CD14-positive monocyte (primary cell): ENCODE measurements around the gene IZUMO1R. TPM values are rescaled to one million over a fixed set of nuclear protein-coding genes. Genes with fewer than 3 reads are reported as not detected.

ENCODE experiments used
- polyA plus RNA-seq, 3 donors: library from polyadenylated mRNA; depleted of rRNA in 1 of 3; unstranded in 2 of 3; stranded (reverse) in 1 of 3; fragments of 300-500 nt in 2 of 3; fragments of >200 nt in 1 of 3; fragmentation: Illumina TruSeq in 2 of 3; gene quantifications; 1 replicate in 2 of 3; 2 replicates in 1 of 3; pipeline ENCODE4 v1.2.3, GENCODE V29; 2012 to 2021

The IZUMO1R gene
- polyA plus RNA-seq, 3 donors = not detected

Other genes starting within 250 kb of the IZUMO1R start
- gene PANX1, start 175.7 kb upstream of the IZUMO1R start, polyA plus RNA-seq = 10 to 100 TPM in 2 of 3 donors, 1 to 10 TPM in 1; 6.9 to 15.7 (median 12.7) TPM
- gene GPR83, start 96.8 kb downstream of the IZUMO1R start, polyA plus RNA-seq = under 1 TPM in 2 of 3 donors, not detected in 1; 0.07 to 0.12 TPM
- 10 to 100 TPM in 2 of 3 donors, 1 to 10 TPM in 1; 7.8 to 12.1 (median 10.5) TPM for gene MRE11, start 189.3 kb downstream of the IZUMO1R start, polyA plus RNA-seq
- gene ANKRD49, start 189.4 kb downstream of the IZUMO1R start, polyA plus RNA-seq = 10 to 100 TPM; 12.0 to 13.1 (median 12.8) TPM
- not detected for gene C11orf97, start 207.9 kb downstream of the IZUMO1R start, polyA plus RNA-seq
- gene FUT4, start 239.3 kb downstream of the IZUMO1R start, polyA plus RNA-seq = 10 to 100 TPM in 1 of 3 donors, 1 to 10 TPM in 2; 5.4 to 19.9 (median 6.5) TPM